Activated CD4-positive, alpha-beta T cell treated with anti-CD3 and anti-CD28 coated beads, Interleukin-2, amount 50 U/mL, for 1 hour (primary cell): ENCODE measurements around the gene TTC39C.
"Not testable (repeated sequence)": the region's sequence is repeated elsewhere in the genome, so short reads cannot be mapped to it uniquely, and the experiment has no call there.

ENCODE experiments used
- DNase-seq: peaks from one replicate; pipeline ENCODE4 v3.0.0-alpha.2; 2020

The TTC39C gene

GRCh38 chr18:24138789-24139616, 124.4 kb downstream of the TTC39C start, which contains the start of gene CABYR:
TSS of gene CABYR (plus strand) at chr18:24139062. CDS start at chr18:24143115, 4,053 bp downstream.
- DNase-seq = peak; percentile 76

- no peak for DNase-seq
Measured at GRCh38 chr18:24140697-24141096, 126.1 kb downstream of the TTC39C start.

- DNase-seq = no peak
Measured at GRCh38 chr18:24142376-24142775, 127.8 kb downstream of the TTC39C start.

GRCh38 chr18:24149591-24149990, 135.0 kb downstream of the TTC39C start:
- not testable (repeated sequence) for DNase-seq

DNA sequence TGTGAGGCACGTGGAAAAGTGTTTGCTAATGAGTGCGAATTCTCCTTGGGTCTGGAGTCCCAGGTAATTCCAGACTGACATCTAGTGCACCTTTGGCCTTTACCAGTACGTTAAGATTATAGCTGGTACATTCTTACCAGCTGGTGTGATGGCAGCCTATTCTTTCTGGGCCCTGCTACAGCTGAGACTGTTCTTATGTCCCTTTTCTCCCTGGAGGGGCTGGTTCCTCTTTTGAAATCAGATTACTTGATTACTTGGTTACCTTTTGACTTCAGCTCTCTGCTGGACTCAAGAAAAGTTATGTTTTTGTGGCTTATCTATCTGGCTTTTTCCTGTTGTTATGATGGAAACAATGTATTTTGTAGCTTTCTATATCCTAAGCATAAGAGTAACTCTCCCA, 138.8 kb downstream of the TTC39C start:
- DNase-seq = no peak

DNA sequence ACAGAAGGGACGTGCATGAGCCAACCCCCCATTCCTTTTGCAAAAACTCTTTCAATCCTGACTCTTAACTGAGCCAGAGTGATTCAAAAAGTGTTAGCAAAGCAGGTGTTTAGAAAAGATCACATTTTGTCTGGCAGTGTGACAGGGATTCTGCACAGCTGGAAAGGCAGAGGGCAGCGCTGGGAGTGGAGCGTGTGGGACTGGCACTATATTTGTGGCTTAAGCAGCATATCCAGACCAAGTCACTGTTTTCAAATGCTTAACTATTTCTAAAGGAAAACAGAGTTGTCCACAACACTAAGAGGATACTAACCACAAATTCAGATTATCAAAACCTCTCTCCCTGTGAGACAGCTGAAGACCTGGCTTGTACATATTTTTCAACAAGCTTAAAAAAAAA, 143.3 kb downstream of the TTC39C start:
- no peak for DNase-seq

- DNase-seq = no peak
Measured at GRCh38 chr18:24160086-24160485, 145.5 kb downstream of the TTC39C start.

DNA sequence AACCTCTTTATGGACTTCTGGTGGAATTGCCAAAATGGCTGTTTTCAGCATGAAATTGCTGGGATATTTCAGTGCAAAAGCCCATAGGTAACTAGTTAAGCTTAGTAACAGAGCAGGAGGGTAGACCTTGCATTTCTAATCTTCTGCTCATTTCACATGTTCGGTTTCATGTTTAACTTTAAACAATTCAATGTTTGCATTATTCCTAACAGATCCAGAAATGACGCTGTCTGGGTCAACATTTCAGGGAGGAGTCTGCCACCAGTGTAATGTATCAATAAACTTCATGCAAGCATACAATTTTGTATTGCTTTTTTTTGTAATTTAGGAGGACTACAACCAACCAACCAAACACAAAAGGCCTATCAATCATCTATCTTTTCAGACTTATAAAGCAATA, 146.8 kb downstream of the TTC39C start:
- no peak for DNase-seq

GRCh38 chr18:24168496-24168895, 153.9 kb downstream of the TTC39C start:
- DNase-seq = no peak

DNA sequence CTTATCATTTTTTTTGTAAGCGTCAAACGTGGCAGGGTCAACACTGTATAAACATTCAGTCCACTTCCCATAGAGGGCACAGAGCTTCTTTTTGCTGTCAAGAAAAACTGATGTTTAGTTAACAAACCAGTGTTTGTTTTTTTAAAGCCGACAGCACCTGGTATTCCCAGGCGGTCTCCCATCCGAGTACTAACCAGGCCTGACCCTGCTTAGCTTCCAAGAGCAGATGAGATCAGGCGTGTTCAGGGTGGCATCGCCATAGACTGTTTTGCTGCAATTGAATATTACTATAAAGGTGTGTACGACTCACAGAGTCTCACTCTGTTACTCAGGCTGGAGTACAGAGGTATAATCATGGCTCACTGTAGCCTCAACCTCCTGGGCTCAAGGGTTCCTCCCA, 155.8 kb downstream of the TTC39C start:
- DNase-seq = no peak

DNA sequence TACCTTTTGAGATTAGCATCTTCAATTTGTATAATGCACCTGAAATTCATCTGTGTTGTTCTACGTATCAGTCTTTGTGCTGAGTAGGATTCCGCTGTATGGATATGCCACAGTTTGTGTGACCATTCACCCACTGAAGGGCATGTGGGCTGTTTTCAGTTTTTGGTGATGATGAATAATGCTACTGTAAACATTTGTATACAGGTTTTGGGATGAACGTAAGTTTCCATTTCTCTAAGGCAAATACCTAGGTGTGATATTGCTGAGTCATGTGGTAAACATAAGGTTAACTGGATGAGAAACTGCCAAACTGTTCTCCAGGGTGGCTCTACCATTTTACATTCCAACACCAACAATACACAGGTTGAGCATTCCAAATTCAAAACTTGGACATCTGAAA, 159.4 kb downstream of the TTC39C start:
- DNase-seq = no peak

DNA sequence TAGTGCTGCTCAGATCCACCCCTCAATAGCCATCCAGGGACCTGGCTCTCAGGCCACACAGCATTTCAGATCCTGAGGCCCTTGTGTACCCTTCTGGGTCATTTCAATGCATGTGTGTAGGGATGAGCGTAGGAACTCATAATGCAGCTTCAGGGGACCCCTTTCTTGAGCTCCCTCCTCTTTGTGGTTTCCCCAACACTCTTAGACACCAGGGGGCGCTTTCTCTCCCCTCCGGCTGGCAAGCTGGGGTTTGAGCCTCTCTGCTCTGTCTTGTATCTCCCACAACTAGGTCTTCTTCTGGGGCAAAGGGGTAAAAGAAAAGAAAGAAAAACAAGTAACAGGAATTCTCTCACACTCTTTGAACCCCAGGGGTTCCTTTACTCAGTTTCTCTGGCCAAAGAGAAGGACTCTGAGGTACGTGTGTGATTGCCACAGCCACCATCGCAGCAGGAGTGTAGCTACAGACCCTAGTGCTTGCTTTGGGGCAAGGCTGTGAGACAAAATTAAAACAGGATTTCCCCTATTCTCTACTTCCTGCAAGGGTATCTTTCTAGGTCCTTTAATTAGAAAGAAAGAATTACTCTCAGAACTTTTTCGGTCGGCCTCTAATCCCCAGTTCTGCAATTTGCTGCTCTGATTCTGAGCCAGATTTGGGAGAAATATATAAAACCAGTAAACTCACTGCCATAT, 162.3 kb downstream of the TTC39C start:
- DNase-seq = peak; percentile 18

- DNase-seq = no peak
Measured at GRCh38 chr18:24177499-24178133, 163.1 kb downstream of the TTC39C start.

DNA sequence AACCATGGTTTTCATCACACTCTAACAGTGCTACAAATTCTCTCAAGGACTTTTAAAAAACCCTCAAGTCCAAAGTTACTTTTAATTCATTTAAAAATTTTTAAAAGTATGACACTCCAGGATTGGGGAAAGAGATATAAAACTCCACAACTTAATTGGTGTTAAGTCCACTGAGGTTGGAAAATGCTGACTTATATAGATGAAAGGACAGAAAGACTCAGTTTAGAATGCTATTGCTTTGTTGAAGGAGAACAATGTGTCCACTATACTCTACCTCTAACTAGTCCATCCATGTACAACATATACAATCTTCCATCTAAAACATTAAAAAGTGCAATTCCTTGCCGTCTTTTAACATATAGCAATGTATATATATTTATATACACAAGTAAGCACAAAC, 165.5 kb downstream of the TTC39C start:
- no peak for DNase-seq

DNA sequence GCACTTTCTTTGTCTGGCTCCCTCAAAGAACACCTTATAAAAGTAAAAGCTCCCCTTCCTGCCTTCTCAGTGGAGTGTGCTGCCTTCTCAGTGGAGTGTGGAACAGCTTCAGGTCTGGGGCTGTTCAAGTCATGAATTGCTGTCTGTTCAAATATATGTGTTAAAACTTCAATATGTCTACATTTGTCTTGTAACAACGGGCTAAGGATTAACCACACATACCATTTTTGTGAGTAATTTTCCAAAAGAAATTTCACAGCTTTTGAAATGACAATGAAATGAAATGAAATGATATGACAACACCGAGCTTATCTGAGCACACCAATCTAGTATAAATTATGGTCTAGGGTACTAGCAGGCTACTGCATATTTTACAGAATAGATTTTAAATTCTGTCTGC, 167.3 kb downstream of the TTC39C start:
- DNase-seq = no peak
